DOHH2 (cell line): ENCODE data around the gene UPK1A.

ENCODE experiments used
- H3F3A ChIP-seq: fragments of 200-600 bp; sonication (generic), shearing (Covaris generic); 2 replicates; pipeline ENCODE4 v1.6.0; 2016; ENCODE audit warnings: antibody characterized with exemption, mild to moderate bottlenecking; ENCODE audit not compliant: control insufficient read depth, insufficient read depth
- H3K27ac ChIP-seq: fragments of 200-600 bp; sonication (generic); 2 replicates; pipeline ENCODE4 v1.5.1; 2014; ENCODE audit warnings: low read depth, mild to moderate bottlenecking, low read length, moderate library complexity
- H3K27me3 ChIP-seq: fragments of 200-600 bp; sonication (generic); 2 replicates; pipeline ENCODE4 v1.6.1; 2014; ENCODE audit warnings: mild to moderate bottlenecking, low read length, mixed read lengths; ENCODE audit not compliant: control insufficient read depth
- H3K36me3 ChIP-seq: fragments of 200-600 bp; sonication (generic); 2 replicates; pipeline ENCODE4 v1.6.1; 2014; ENCODE audit warnings: mild to moderate bottlenecking, low read length, moderate library complexity, mixed read lengths; ENCODE audit not compliant: control insufficient read depth
- H3K4me1 ChIP-seq: fragments of 200-600 bp; sonication (generic); 2 replicates; pipeline ENCODE4 v1.6.1; 2014; ENCODE audit warnings: mild to moderate bottlenecking, low read length, mixed read lengths; ENCODE audit not compliant: control insufficient read depth
- H3K4me2 ChIP-seq: fragments of 200-600 bp; sonication (generic); 2 replicates; pipeline ENCODE4 v1.6.0; 2014; ENCODE audit warnings: mild to moderate bottlenecking, low read length, moderate library complexity
- H3K4me3 ChIP-seq: fragments of 200-600 bp; sonication (generic); 2 replicates; pipeline ENCODE4 v1.5.1; 2014; ENCODE audit warnings: mild to moderate bottlenecking, low read length, mixed read lengths
- H3K79me2 ChIP-seq: fragments of 200-600 bp; sonication (generic); 2 replicates; pipeline ENCODE4 v1.6.1; 2014; ENCODE audit warnings: mild to moderate bottlenecking, low read length, mixed read lengths; ENCODE audit not compliant: control insufficient read depth
- H3K9me2 ChIP-seq: fragments of 200-600 bp; sonication (generic); replicated peaks from 2 replicates; pipeline ENCODE4 v1.6.1; 2014; ENCODE audit warnings: mild to moderate bottlenecking, low read length, mixed read lengths; ENCODE audit not compliant: control insufficient read depth
- H3K9me3 ChIP-seq: fragments of 200-600 bp; sonication (generic); 2 replicates; pipeline ENCODE4 v1.6.1; 2014; ENCODE audit warnings: antibody characterized with exemption, low read length, mixed read lengths; ENCODE audit not compliant: control insufficient read depth, insufficient read depth
- H4K20me1 ChIP-seq: fragments of 200-600 bp; sonication (generic); 2 replicates; pipeline ENCODE4 v1.6.0; 2014; ENCODE audit warnings: low read depth, mild to moderate bottlenecking, antibody characterized with exemption, low read length, moderate library complexity; ENCODE audit not compliant: control insufficient read depth, insufficient read depth
- EZH2phosphoT487 ChIP-seq: fragments of 200-600 bp; sonication (generic); IDR thresholded peaks from 2 replicates; pipeline ENCODE4 v1.6.1; 2017; ENCODE audit warnings: borderline replicate concordance, mild to moderate bottlenecking, antibody characterized with exemption, low read length, moderate library complexity, mixed read lengths
- TF ChIP-seq, protein P1 (sequence below): fragments of 200-600 bp; sonication (generic); IDR thresholded peaks from one replicate; pipeline ENCODE4 v1.5.1; 2014; ENCODE audit warnings: antibody characterized with exemption, mild to moderate bottlenecking, low read depth, low read length; ENCODE audit not compliant: poor library complexity, severe bottlenecking

Gene UPK1A

DNA sequence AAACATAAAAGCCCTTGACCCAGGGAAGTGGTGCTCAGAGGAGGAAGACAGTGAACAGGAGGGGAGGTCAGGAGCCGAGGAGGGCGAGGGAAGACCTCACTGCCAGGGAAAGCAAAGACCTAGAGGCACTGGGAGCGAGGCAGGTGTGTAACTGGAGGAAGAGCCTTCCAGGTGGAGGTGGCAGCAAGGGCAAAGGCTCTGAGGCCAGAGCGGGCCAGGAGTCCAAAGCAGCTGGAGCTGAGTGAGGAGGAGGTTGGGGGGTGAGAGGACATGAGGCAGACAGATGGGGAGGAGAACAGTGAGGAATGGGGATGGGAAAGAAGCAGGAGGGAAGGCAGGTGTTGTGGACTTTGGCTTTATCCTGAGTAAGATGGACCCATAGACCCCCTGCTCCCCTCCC lies 3.7 kb downstream of the UPK1A start:
- Histone ChIP-seq H3K27ac (no peak overlapping the region), H3K4me1 (no peaks in the 10 kb centered on the region), H3K79me2 (no peaks in the 10 kb centered on the region), H3K9me3 (no peaks in the 10 kb centered on the region), H3F3A (no peaks in the 10 kb centered on the region), H3K36me3 (no peaks in the 10 kb centered on the region), H4K20me1 (no peaks in the 10 kb centered on the region), H3K4me3 (no peak overlapping the region), H3K9me2 (no peaks in the 10 kb centered on the region), H3K27me3 (peaks cover 20% of the 10 kb centered on the region), H3K4me2 (no peak overlapping the region)
- no peak for TF ChIP-seq EZH2phosphoT487
- TF ChIP-seq, protein P1, sequence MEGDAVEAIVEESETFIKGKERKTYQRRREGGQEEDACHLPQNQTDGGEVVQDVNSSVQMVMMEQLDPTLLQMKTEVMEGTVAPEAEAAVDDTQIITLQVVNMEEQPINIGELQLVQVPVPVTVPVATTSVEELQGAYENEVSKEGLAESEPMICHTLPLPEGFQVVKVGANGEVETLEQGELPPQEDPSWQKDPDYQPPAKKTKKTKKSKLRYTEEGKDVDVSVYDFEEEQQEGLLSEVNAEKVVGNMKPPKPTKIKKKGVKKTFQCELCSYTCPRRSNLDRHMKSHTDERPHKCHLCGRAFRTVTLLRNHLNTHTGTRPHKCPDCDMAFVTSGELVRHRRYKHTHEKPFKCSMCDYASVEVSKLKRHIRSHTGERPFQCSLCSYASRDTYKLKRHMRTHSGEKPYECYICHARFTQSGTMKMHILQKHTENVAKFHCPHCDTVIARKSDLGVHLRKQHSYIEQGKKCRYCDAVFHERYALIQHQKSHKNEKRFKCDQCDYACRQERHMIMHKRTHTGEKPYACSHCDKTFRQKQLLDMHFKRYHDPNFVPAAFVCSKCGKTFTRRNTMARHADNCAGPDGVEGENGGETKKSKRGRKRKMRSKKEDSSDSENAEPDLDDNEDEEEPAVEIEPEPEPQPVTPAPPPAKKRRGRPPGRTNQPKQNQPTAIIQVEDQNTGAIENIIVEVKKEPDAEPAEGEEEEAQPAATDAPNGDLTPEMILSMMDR = no peak

DNA sequence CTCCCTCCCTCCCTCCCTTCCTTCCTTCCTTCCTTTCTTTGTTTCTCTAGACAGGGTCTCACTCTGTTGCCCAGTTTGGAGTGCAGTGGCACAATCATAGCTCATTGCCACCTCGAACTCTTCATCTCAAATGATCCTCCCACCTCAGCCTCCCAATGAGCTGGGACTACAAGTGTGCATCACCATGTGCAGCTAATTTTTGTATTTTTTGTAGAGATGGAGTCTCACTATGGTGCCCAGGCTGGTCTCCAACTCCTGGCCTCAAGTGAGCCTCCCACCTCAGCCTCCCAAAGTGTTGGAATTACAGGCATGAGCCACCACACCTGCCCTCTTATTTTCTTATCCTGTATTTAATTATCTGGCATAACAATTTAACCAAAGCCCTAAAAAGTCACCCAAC lies 4.4 kb downstream of the UPK1A start:
- TF ChIP-seq, protein P1 = no peak
- no peak for TF ChIP-seq EZH2phosphoT487

DNA sequence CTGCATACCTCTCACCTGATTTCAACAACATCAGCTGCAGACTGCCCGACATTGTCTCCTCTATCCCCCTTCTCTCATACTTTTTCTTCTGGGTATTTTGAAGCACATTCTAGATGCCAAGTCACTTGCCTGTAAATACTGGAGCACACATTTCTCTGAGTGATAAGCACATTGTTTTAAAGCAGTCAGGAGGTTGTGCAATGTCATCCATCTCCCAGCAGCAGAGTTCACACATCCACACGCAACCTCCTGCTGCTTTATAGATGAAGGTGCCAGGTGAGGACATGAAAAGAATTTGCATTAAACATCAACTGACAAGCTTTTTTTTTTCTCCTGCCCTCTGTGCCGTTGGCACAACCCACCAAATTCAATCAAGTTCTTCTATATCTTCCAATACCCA lies 5.5 kb downstream of the UPK1A start:
- no peaks in the 10 kb centered on the region for H3K9me2 ChIP-seq
- H3F3A ChIP-seq = no peaks in the 10 kb centered on the region
- H3K36me3 ChIP-seq = no peaks in the 10 kb centered on the region
- H3K79me2 ChIP-seq = no peaks in the 10 kb centered on the region
- H3K4me2 ChIP-seq = no peak overlapping the region
- H4K20me1 ChIP-seq = no peaks in the 10 kb centered on the region
- no peak overlapping the region for H3K27ac ChIP-seq
- no peak for TF ChIP-seq EZH2phosphoT487
- TF ChIP-seq, protein P1 = no peak
- H3K4me1 ChIP-seq = no peaks in the 10 kb centered on the region
- no peak overlapping the region for H3K4me3 ChIP-seq
- peaks cover 20% of the 10 kb centered on the region for H3K27me3 ChIP-seq
- H3K9me3 ChIP-seq = no peaks in the 10 kb centered on the region

More for the DNA sequence above, 4.4 kb downstream of the UPK1A start:
- no peaks in the 10 kb centered on the region for H3K9me2 ChIP-seq
- no peak overlapping the region for H3K4me2 ChIP-seq
- no peaks in the 10 kb centered on the region for H4K20me1 ChIP-seq
- peaks cover 20% of the 10 kb centered on the region for H3K27me3 ChIP-seq
- H3K27ac ChIP-seq = no peak overlapping the region
- H3F3A ChIP-seq = no peaks in the 10 kb centered on the region
- no peak overlapping the region for H3K4me3 ChIP-seq
- H3K79me2 ChIP-seq = no peaks in the 10 kb centered on the region
- no peaks in the 10 kb centered on the region for H3K4me1 ChIP-seq
- no peaks in the 10 kb centered on the region for H3K9me3 ChIP-seq
- no peaks in the 10 kb centered on the region for H3K36me3 ChIP-seq
